HAP-1 (cell line): ENCODE measurements around the gene SEMA4D.

ENCODE experiments used
- DNase-seq, 2 experiments: peaks; one replicate each; pipeline ENCODE4 v3.0.0-alpha.2; 2016 to 2020; ENCODE audit warnings: low spot score in 2 of 2
- H3K27me3 ChIP-seq: fragments of 250-450 bp; sonication (Bioruptor Pico); 2 replicates; pipeline ENCODE4 v1.5.1; 2020; ENCODE audit warnings: low read depth, mild to moderate bottlenecking, moderate library complexity
- H3K36me3 ChIP-seq: fragments of 250-450 bp; sonication (Bioruptor Pico); replicated peaks from 2 replicates; pipeline ENCODE4 v1.5.1; 2020; ENCODE audit warnings: mild to moderate bottlenecking
- H3K4me1 ChIP-seq: fragments of 250-450 bp; sonication (Bioruptor Pico); 2 replicates; pipeline ENCODE4 v1.5.1; 2020; ENCODE audit warnings: mild to moderate bottlenecking
- H3K4me3 ChIP-seq: fragments of 250-450 bp; sonication (Bioruptor Pico); 2 replicates; pipeline ENCODE4 v1.5.1; 2020; ENCODE audit warnings: mild to moderate bottlenecking, moderate library complexity
- H3K9me3 ChIP-seq: fragments of 250-450 bp; sonication (Bioruptor Pico); 2 replicates; pipeline ENCODE4 v1.5.1; 2020; ENCODE audit warnings: mild to moderate bottlenecking, moderate library complexity
- in situ Hi-C: fragments of 300-500 bp; cut with MboI; formaldehyde crosslinking; loops from 3 replicates; pipeline ENCODE4 v1.14.3; 2020; ENCODE audit warnings: low sequenced_read_pairs, inconsistent platforms, mixed read lengths

Gene SEMA4D

GRCh38 chr9:89453452-89453851, 44.5 kb downstream of the SEMA4D start:
- Histone ChIP-seq H3K4me1 (no peaks in the 10 kb centered on the region), H3K36me3 (peaks cover 6% of the 10 kb centered on the region; the same call in 1 of the 2 replicates), H3K4me3 (no peak overlapping the region), H3K9me3 (no peaks in the 10 kb centered on the region), H3K27me3 (no peaks in the 10 kb centered on the region)
- DNase-seq, result no peak
- in situ Hi-C loops, result no loop called here

GRCh38 chr9:89452561-89452960, 45.4 kb downstream of the SEMA4D start:
- H3K4me1 ChIP-seq, result no peaks in the 10 kb centered on the region
- in situ Hi-C loops, result no loop called here
- H3K4me3 ChIP-seq, result no peak overlapping the region
- peaks cover 6% of the 10 kb centered on the region; the same call in 1 of the 2 replicates for H3K36me3 ChIP-seq
- no peak for DNase-seq
- H3K27me3 ChIP-seq, result no peaks in the 10 kb centered on the region
- no peaks in the 10 kb centered on the region for H3K9me3 ChIP-seq

GRCh38 chr9:89450213-89450612, 47.7 kb downstream of the SEMA4D start:
- no peaks in the 10 kb centered on the region for H3K27me3 ChIP-seq
- H3K36me3 ChIP-seq, result peaks cover 6% of the 10 kb centered on the region; the same call in 1 of the 2 replicates
- no peak for DNase-seq
- no peaks in the 10 kb centered on the region for H3K4me1 ChIP-seq
- H3K9me3 ChIP-seq, result no peaks in the 10 kb centered on the region
- in situ Hi-C loops, result no loop called here
- H3K4me3 ChIP-seq, result no peak overlapping the region

GRCh38 chr9:89449261-89449671, 48.6 kb downstream of the SEMA4D start:
- H3K27me3 ChIP-seq, result no peaks in the 10 kb centered on the region
- no peak overlapping the region for H3K4me3 ChIP-seq
- no peaks in the 10 kb centered on the region for H3K9me3 ChIP-seq
- DNase-seq, result no peak
- no peaks in the 10 kb centered on the region for H3K36me3 ChIP-seq
- in situ Hi-C loops, result no loop called here
- H3K4me1 ChIP-seq, result peaks cover 5% of the 10 kb centered on the region

- no peaks in the 10 kb centered on the region for H3K36me3 ChIP-seq
- no peak for DNase-seq
- H3K4me3 ChIP-seq, result no peak overlapping the region
- H3K4me1 ChIP-seq, result peaks cover 5% of the 10 kb centered on the region
- H3K27me3 ChIP-seq, result no peaks in the 10 kb centered on the region
- no peaks in the 10 kb centered on the region for H3K9me3 ChIP-seq
- in situ Hi-C loops, result no loop called here
These were observed 49.1 kb downstream of the SEMA4D start for GRCh38 chr9:89448821-89449220.

- H3K27me3 ChIP-seq, result no peaks in the 10 kb centered on the region
- H3K9me3 ChIP-seq, result no peaks in the 10 kb centered on the region
- H3K4me3 ChIP-seq, result no peak overlapping the region
- H3K4me1 ChIP-seq, result peaks cover 5% of the 10 kb centered on the region
- no peak for DNase-seq
- H3K36me3 ChIP-seq, result no peaks in the 10 kb centered on the region
- in situ Hi-C loops, result no loop called here
These were observed 49.5 kb downstream of the SEMA4D start for GRCh38 chr9:89448381-89448780.

GRCh38 chr9:89447416-89447815, 50.5 kb downstream of the SEMA4D start:
- Histone ChIP-seq H3K27me3 (no peaks in the 10 kb centered on the region), H3K36me3 (no peaks in the 10 kb centered on the region), H3K9me3 (no peaks in the 10 kb centered on the region), H3K4me1 (peaks cover 5% of the 10 kb centered on the region), H3K4me3 (no peak overlapping the region)
- in situ Hi-C loops, result no loop called here
- DNase-seq, result no peak

GRCh38 chr9:89446961-89447310, 51.0 kb downstream of the SEMA4D start:
- no peaks in the 10 kb centered on the region for H3K9me3 ChIP-seq
- in situ Hi-C loops, result no loop called here
- DNase-seq, result no peak
- H3K27me3 ChIP-seq, result no peaks in the 10 kb centered on the region
- H3K4me1 ChIP-seq, result peaks cover 5% of the 10 kb centered on the region
- no peaks in the 10 kb centered on the region for H3K36me3 ChIP-seq
- H3K4me3 ChIP-seq, result no peak overlapping the region

- no peak overlapping the region for H3K4me3 ChIP-seq
- in situ Hi-C loops, result no loop called here
- no peaks in the 10 kb centered on the region for H3K27me3 ChIP-seq
- no peaks in the 10 kb centered on the region for H3K36me3 ChIP-seq
- DNase-seq, result no peak
- H3K9me3 ChIP-seq, result no peaks in the 10 kb centered on the region
- peaks cover 5% of the 10 kb centered on the region for H3K4me1 ChIP-seq
These were observed 51.5 kb downstream of the SEMA4D start for GRCh38 chr9:89446261-89446960.

- in situ Hi-C loops, result no loop called here
These were observed 52.1 kb downstream of the SEMA4D start for GRCh38 chr9:89445801-89446251.

GRCh38 chr9:89444925-89445765, 52.8 kb downstream of the SEMA4D start:
- Histone ChIP-seq H3K4me1 (peaks cover 5% of the 10 kb centered on the region), H3K9me3 (no peaks in the 10 kb centered on the region), H3K27me3 (no peaks in the 10 kb centered on the region), H3K4me3 (no peak overlapping the region), H3K36me3 (no peaks in the 10 kb centered on the region)
- in situ Hi-C loops, result no loop called here
- DNase-seq, result no peak

More at GRCh38 chr9:89445801-89446251, 52.1 kb downstream of the SEMA4D start:
- Histone ChIP-seq H3K4me3 (no peak overlapping the region), H3K36me3 (no peaks in the 10 kb centered on the region), H3K4me1 (peaks cover 5% of the 10 kb centered on the region), H3K27me3 (no peaks in the 10 kb centered on the region), H3K9me3 (no peaks in the 10 kb centered on the region)
- no peak for DNase-seq

- in situ Hi-C loops, result no loop called here
- Histone ChIP-seq H3K4me3 (no peak overlapping the region), H3K36me3 (no peaks in the 10 kb centered on the region), H3K9me3 (no peaks in the 10 kb centered on the region), H3K4me1 (peaks cover 5% of the 10 kb centered on the region), H3K27me3 (no peaks in the 10 kb centered on the region)
- DNase-seq, result no peak
These were observed 53.6 kb downstream of the SEMA4D start for GRCh38 chr9:89444274-89444673.

GRCh38 chr9:89442981-89443814, 54.7 kb downstream of the SEMA4D start:
- H3K4me1 ChIP-seq, result peaks cover 5% of the 10 kb centered on the region
- no peaks in the 10 kb centered on the region for H3K27me3 ChIP-seq
- in situ Hi-C loops, result no loop called here
- no peak for DNase-seq
- H3K36me3 ChIP-seq, result no peaks in the 10 kb centered on the region
- no peaks in the 10 kb centered on the region for H3K9me3 ChIP-seq
- no peak overlapping the region for H3K4me3 ChIP-seq
